Measurements from ENCODE around the gene KCNAB1.

- TF ChIP-seq ARNT (IDR thresholded peaks at IDR 0.05) (no peak), BHLHE40 (IDR thresholded peaks at IDR 0.05; ENCODE audit: borderline replicate concordance) (no peak), SUZ12 (IDR thresholded peaks at IDR 0.05) (no peak), PKNOX1 (IDR thresholded peaks at IDR 0.05) (no peak), CTBP1 (IDR thresholded peaks at IDR 0.05; ENCODE audit: borderline replicate concordance) (no peak), SP1 (IDR thresholded peaks at IDR 0.05) (no peak), NFRKB (IDR thresholded peaks at IDR 0.05) (no peak), FOXK2 (IDR thresholded peaks at IDR 0.05) (no peak), LEF1 (IDR thresholded peaks at IDR 0.05; ENCODE audit: borderline replicate concordance) (no peak), ELF4 (IDR thresholded peaks at IDR 0.05) (no peak), ZNF384 (IDR thresholded peaks at IDR 0.05) (no peak), HDGF (IDR thresholded peaks at IDR 0.05; ENCODE audit: borderline replicate concordance) (no peak), FOXM1 (IDR thresholded peaks at IDR 0.05; ENCODE audit: borderline replicate concordance) (no peak)
Measured at GRCh38 chr3:156109989-156110388, 10.4 kb upstream of the KCNAB1 start.

All from HEK293T (cell line).